Measurements from ENCODE around the gene ENOX2.

ENOX2 gene

DNA sequence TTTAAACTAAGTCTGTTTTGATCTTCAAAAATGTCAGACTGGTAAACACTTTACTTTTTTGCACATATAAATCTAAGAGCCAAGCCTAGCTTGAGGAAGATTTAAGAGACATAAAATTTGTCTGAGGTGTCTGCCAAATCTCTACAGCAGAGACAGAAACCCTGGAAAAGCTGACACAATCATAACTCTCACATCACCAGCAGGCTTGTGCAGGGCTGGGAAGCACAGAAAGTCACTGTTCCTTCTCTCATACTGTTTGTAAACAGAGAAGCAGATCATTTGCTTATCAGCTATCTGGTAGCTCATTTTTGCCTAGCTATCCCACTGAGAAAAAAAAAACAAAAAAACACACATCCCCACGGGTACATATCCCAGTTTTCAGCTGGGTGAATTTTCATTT, 7.0 kb downstream of the ENOX2 start:
- Histone ChIP-seq H3K9me3 (no peaks in the 10 kb centered on the region), H3K4me3 (ENCODE audit: low read depth, low read length) (no peak overlapping the region), H3K36me3 (no peaks in the 10 kb centered on the region), H3K4me1 (no peaks in the 10 kb centered on the region), H3K27me3 (no peaks in the 10 kb centered on the region)
- no peak for DNase-seq
- TF ChIP-seq, protein P1, sequence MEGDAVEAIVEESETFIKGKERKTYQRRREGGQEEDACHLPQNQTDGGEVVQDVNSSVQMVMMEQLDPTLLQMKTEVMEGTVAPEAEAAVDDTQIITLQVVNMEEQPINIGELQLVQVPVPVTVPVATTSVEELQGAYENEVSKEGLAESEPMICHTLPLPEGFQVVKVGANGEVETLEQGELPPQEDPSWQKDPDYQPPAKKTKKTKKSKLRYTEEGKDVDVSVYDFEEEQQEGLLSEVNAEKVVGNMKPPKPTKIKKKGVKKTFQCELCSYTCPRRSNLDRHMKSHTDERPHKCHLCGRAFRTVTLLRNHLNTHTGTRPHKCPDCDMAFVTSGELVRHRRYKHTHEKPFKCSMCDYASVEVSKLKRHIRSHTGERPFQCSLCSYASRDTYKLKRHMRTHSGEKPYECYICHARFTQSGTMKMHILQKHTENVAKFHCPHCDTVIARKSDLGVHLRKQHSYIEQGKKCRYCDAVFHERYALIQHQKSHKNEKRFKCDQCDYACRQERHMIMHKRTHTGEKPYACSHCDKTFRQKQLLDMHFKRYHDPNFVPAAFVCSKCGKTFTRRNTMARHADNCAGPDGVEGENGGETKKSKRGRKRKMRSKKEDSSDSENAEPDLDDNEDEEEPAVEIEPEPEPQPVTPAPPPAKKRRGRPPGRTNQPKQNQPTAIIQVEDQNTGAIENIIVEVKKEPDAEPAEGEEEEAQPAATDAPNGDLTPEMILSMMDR (IDR thresholded peaks at IDR 0.05; ENCODE audit: low read depth, low read length) = no peak

DNA sequence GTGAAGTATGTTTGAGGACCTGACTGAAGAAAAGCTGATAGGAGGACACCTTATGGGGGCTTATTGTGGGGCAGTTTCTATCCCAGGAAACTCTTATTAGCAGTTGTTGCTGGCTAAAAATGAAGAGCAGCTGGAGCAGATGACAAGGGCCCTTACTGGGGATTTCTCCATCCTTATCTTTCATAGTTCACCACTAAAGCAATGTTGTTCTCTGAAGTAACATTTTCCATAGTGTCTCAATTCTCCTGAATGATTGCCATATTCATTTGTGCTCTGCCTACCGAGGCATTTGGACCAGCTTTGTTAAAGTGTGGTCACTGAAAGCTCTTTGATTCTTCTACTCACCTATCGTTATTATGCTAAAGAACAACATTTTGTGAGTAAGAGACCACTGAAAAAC, 7.7 kb downstream of the ENOX2 start:
- no peak overlapping the region for H3K4me3 ChIP-seq (ENCODE audit: low read depth, low read length)
- H3K27me3 ChIP-seq = no peaks in the 10 kb centered on the region
- H3K36me3 ChIP-seq = no peaks in the 10 kb centered on the region
- TF ChIP-seq, protein P1 (IDR thresholded peaks at IDR 0.05; ENCODE audit: low read depth, low read length) = no peak
- no peaks in the 10 kb centered on the region for H3K9me3 ChIP-seq
- DNase-seq = no peak
- H3K4me1 ChIP-seq = no peaks in the 10 kb centered on the region

DNA sequence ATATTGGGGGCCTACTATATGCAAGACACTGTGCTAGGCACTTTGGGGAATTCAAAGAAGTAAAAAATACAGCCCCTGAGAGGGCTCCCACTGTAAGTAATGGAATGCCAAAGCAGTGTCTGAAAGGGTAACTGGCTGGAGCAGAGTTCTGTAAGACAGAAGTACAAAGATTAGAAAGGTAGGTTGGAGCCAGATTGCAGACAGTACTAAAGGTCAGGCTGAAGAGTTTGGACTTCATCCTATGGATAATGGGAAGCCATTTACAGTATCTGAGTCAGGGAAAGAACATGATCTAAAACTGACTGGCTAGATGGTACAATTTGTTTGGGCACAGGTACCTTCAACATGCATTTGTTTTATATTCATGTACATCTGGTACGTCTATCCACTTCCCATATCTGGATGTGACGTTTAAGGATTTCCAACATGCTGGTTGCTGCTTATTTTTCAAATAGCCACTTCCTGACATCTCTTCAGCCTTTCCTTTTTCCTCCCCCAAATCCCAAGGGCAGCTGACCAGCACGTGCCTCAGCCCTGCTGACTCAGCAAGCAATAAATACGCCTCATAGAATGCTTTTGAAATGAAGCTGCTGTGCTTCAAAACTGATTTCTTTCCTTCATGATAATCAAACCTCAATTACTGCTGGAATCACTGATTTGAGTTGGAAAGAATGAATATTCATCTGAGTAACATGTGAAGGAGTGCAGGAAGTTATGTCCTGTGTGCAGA, 9.5 kb downstream of the ENOX2 start:
- no peaks in the 10 kb centered on the region for H3K36me3 ChIP-seq
- no peak for DNase-seq
- no peaks in the 10 kb centered on the region for H3K9me3 ChIP-seq
- no peaks in the 10 kb centered on the region for H3K27me3 ChIP-seq
- H3K4me3 ChIP-seq (ENCODE audit: low read depth, low read length) = no peak overlapping the region
- H3K4me1 ChIP-seq = no peaks in the 10 kb centered on the region
- TF ChIP-seq, protein P1 (IDR thresholded peaks at IDR 0.05; ENCODE audit: low read depth, low read length) = no peak

DNA sequence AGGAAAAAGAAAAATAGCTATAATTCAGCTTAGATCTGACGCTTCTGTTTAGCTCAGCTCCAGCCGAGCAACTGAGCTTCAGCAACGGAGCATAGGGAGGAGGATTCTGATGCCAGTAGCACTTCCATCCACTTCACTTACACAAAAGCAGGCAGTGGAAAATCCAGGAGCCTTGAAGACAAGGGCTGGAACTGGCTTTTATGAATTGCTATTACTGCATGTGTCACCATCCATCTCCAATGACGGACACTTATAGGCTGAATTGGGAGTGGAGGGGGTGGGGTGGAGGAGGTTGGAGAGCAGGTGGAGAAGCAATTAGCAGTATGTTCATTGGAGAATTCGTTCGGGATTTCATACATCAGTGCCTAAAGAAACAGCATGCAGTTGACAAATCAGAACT, 15.6 kb downstream of the ENOX2 start:
- no peak for DNase-seq
- no peaks in the 10 kb centered on the region for H3K36me3 ChIP-seq
- H3K9me3 ChIP-seq = no peaks in the 10 kb centered on the region
- H3K4me3 ChIP-seq (ENCODE audit: low read depth, low read length) = no peak overlapping the region
- H3K27me3 ChIP-seq = no peaks in the 10 kb centered on the region
- no peaks in the 10 kb centered on the region for H3K4me1 ChIP-seq
- TF ChIP-seq, protein P1 (IDR thresholded peaks at IDR 0.05; ENCODE audit: low read depth, low read length) = no peak

DNA sequence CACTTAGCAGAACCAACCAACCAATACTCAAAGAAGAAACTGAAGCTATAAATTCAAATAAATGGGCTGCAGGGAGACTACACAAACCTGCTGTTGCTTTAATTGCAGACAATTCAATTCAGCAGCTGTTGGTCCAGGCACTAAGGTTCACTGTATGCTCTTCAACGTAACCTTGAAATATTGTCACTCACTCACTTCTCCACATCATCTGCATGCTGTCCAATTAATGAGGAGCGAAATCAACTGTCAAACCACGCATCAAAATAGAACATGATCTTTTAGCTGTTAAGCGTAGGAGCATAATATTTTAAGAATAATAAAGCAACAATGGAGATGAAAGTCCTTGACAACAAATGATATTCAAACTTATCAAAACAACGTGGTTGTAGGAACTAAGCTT, 17.0 kb downstream of the ENOX2 start:
- TF ChIP-seq, protein P1 (IDR thresholded peaks at IDR 0.05; ENCODE audit: low read depth, low read length) = no peak
- Histone ChIP-seq H3K27me3 (no peaks in the 10 kb centered on the region), H3K36me3 (no peaks in the 10 kb centered on the region), H3K4me1 (no peaks in the 10 kb centered on the region), H3K9me3 (no peaks in the 10 kb centered on the region), H3K4me3 (ENCODE audit: low read depth, low read length) (no peak overlapping the region)
- DNase-seq = no peak

DNA sequence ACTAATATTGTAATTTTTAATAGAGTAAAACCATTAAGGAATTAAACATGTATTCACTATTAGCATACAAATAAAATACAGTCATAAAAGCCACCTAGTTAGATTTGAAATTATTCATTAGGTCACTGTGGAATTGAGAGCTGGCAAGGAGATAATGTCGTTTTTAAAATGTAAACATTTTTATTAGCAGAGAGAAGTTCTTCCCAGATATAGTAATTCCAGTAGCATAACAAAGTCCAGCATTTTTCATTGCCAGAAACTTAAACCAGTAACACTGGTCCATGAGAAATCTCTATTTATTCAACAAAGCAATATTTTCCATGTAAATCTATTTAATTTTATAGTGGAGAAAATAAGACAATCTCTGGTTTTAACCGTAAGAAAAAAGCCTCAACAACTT, 17.5 kb downstream of the ENOX2 start:
- TF ChIP-seq, protein P1 (IDR thresholded peaks at IDR 0.05; ENCODE audit: low read depth, low read length) = no peak
- no peaks in the 10 kb centered on the region for H3K36me3 ChIP-seq

More for the DNA sequence above, 17.5 kb downstream of the ENOX2 start:
- no peak overlapping the region for H3K4me3 ChIP-seq (ENCODE audit: low read depth, low read length)
- DNase-seq = no peak
- no peaks in the 10 kb centered on the region for H3K9me3 ChIP-seq
- H3K27me3 ChIP-seq = no peaks in the 10 kb centered on the region
- H3K4me1 ChIP-seq = no peaks in the 10 kb centered on the region

Measured in BE2C (cell line).